Measurements from ENCODE around the gene PPP6R2.
"Not testable (repeated sequence)": the region's sequence is repeated elsewhere in the genome, so short reads cannot be mapped to it uniquely, and the experiment has no call there.

Gene PPP6R2

GRCh38 chr22:50422961-50423815, 80.1 kb downstream of the PPP6R2 start:
- DNase-seq (ENCODE audit: low read depth in 1 of 2, low spot score in 1 of 2), result no peak

- no peak for DNase-seq (ENCODE audit: low read depth in 1 of 2, low spot score in 1 of 2)
These were observed 80.8 kb downstream of the PPP6R2 start for GRCh38 chr22:50423956-50424355.

DNA sequence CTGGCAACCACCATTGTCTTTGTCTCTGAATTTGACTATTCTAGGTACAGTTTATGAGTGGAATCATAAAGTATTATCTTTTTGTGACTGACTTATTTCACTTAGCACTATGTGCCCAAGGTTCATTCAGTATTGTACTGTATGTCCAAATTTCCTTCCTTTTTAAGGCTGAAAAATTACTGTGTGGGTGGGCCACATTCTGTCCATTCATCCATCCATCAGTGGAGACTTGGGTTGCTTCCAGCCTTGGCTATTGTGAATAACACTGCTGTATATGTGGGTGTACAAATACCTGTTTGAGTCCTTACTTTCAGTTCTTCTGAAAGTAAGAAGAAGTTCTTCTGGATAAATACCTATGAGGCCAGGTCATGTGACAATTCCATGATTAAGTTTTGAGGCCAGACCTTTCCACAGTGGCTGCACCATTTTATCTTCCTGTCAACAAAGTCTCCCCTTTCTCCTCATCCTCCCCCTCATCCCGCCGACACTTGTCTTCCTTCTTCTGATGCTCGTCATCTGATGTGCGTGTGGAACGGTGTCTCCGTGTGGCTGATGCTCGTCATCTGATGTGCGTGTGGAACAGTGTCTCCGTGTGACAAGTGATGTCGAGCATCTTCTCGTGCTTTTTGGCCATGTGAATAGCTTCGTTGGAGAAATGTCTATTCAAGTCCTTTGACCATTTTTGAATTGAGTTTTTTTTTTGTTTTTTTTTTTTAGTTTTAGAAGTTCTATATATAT, 82.2 kb downstream of the PPP6R2 start:
- no peak for DNase-seq (ENCODE audit: low read depth in 1 of 2, low spot score in 1 of 2)

DNA sequence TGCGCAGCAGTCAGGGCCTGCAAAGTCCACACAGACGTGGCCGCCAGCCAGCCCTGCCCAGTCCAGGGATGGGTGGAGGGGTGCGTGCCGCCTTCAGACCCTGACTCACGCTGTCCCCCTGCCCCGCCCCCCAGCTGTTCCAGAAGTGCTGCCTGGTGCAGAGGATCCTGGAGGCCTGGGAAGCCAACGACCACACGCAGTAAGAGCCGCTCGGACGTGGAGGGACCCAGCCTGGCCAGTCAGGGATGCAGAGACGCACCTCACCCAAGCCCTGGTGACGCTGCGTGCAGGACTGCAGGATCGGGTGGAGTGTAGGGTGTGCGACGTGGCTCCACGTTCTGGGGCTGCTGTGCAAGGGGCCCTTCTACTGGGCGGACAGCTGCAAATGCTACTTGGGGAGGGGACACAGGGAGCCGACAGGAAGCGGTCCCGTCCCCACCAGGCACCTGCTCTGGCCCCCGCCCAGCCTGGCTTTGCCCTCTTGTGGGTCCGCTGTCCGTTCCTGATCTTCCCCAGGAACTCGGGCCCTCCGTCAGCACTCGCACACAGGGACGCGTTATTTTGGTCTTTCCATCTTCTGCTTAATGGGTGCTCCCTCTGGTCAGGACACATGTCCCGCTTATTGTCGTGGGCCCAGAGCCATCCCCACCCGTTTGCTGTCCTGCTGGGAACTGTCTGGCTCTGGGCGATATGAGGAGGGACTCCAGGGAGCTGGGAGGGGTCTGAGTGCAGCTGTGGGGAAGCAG, 89.2 kb downstream of the PPP6R2 start:
- no peak for DNase-seq (ENCODE audit: low read depth in 1 of 2, low spot score in 1 of 2)

DNA sequence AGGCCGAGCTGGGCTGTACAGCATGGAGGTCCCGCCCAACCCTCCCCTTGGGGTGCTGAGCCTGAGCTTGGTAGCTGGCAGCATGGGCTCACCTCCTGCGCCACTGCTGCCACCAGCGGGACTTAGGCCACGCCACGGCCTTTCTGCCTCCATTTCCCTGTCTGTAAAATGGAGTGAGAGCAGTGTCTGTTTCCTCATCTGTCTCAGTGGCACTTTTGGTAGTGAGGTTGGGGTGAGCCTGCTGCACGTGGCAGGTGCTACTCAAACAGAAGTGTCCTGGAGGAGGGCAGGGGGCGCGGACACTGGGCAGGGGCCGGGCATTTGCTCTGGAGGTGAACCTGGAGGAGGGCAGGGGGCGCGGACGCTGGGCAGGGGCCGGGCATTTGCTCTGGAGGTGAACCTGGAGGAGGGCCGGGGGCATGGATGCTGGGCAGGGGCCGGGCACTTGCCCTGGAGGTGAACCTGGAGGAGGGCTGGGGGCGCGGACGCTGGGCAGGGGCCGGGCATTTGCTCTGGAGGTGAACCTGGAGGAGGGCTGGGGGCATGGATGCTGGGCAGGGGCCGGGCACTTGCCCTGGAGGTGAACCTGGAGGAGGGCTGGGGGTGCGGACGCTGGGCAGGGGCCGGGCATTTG, 89.9 kb downstream of the PPP6R2 start:
- not testable (repeated sequence) for DNase-seq (ENCODE audit: low read depth in 1 of 2, low spot score in 1 of 2)

DNA sequence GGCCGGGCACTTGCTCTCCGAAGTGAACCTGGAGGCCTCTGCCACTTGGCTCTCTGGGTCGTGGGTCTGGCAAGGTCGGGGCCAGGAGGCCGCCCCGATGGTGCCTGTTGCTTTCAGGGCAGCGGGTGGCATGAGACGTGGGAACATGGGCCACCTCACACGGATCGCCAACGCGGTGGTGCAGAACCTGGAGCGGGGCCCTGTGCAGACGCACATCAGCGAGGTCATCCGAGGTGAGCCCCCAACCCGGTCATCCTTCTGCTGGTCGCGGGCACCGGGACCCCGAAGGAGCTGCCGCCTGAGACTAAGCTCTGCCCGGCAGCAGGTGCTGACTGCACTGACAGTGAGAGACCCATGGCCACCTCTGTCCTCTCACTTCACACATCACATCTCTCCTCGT, 91.7 kb downstream of the PPP6R2 start:
- DNase-seq (ENCODE audit: low read depth in 1 of 2, low spot score in 1 of 2), result no peak

DNA sequence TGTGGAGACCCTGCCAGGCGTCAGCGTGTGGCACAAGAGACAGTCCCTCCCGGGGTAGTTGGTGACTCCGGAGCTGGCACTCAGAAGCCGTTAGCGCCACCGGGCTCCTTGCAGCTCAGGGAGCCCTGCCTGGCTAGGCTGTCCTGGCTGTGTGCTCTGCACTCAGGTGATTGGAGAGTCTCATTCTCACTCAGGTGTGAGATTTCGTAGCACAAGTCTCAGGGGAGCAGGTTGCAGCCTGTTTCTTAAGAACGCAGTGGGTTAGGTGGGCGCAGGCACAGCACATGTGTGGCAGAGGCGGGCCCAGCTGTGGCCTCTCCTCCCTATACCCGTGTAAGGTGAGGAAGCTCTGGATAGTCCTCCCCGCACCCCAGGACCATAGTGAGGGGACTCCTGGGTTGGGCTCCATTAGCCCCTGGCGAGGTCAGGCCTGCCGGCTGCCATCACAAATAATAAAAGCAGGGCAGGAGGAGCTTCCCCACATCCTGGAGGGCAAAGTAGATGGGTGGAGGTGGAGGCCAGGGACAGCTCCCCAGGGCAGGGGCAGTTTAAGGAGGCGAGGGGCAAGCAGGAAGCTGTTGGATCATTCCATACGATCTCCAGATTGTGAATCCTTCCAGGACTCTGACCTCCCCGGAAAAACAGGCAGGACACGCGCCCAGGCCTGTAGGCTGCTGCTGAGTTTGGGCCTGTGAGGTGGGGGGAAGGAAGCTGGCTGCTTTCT, 92.3 kb downstream of the PPP6R2 start:
- DNase-seq (ENCODE audit: low read depth in 1 of 2, low spot score in 1 of 2), result no peak

DNA sequence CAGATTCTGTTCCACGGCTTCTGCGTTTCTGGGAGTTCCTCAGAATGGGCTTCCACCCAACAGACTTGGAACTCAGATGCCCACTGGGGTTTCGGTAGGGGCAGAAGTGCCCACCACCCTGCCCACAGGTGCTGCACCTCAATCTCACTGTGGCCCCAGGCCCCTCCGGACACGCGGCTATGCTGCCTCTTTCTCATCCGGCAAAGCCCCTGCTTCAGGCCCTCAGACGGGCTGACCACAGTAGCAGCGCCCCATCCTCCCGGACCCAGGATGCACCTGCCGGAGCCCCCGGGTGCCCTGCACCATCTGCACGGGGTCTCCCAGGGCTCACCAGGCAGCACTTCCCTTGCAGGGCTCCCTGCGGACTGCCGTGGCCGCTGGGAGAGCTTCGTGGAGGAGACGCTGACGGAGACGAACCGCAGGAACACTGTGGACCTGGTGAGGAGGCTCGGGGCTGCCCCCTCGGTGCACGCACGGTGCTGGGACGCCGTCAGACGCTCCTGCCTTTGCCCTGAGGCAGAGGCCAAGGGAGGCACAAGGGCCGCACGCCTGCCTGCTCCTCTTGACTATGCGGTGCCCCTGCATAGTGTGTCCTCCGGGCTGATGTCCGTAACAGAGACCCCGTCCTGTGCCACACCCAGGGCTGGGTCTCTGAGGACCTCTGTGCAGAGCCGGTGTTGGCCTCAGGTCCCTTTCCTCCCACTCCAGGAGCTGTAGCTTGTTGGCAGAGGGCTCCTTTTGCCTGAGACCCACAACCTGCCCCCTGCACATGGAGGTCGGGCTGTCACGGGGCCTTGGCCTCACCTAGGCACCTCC, 93.1 kb downstream of the PPP6R2 start:
- DNase-seq (ENCODE audit: low read depth in 1 of 2, low spot score in 1 of 2), result no peak

DNA sequence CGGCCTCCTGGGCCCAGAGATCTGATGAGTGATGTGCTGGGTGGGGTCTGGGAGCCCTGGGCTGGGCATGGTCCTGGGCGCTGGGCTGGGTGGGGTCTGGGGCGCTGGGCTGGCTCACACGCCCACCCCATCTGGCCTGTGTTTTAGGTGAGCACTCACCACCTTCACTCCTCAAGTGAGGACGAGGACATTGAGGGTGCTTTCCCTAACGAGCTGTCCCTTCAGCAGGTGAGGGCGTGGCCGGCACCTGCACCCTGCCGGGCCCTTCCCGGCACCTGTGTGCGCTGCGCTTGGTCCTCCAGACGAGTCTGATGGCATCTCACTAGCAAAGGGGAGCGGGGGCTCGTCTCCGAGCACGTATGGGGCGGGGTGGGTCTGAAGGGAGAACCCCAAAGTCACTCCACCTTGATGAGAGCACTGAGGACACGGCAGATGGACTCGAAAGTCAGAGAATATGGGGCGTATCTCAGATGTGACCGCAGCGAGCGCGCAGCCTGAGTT, 93.8 kb downstream of the PPP6R2 start:
- DNase-seq (ENCODE audit: low read depth in 1 of 2, low spot score in 1 of 2), result no peak

DNA sequence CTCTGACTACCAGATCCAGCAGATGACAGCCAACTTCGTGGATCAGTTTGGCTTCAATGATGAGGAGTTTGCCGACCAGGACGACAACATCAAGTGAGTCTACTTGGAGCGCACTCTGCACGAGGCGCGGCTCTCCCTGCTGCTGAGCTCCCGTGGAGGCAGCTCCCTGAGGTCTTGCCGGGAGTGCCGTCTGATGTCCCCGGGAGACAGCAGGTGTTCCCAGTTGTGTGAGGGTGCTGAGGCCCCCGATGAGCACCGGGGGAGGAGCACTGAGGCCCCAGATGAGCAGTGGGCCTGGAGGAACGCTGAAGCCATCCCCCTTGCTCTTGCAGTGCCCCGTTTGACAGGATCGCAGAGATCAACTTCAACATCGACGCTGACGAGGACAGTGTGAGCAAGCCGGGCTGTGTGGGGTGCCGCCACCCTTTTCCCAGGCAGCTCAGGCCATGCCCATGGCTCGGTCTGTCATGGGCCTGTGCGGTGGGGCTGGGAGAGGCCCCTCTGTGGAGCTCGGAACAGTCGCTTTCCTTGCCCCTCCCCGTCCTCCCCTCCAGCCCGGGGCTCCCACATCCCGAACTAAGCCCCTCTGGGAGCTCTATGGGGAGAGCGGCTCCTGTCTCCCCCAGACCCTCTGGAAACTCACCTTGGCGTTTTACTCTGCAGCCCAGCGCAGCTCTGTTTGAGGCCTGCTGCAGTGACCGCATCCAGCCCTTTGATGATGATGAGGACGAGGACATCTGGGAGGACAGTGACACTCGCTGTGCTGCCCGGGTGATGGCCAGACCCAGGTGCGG, 94.6 kb downstream of the PPP6R2 start:
- DNase-seq (ENCODE audit: low read depth in 1 of 2, low spot score in 1 of 2), result no peak

GRCh38 chr22:50438305-50439275, 95.5 kb downstream of the PPP6R2 start:
- no peak for DNase-seq (ENCODE audit: low read depth in 1 of 2, low spot score in 1 of 2)

- DNase-seq (ENCODE audit: low read depth in 1 of 2, low spot score in 1 of 2), result no peak
These were observed 96.3 kb downstream of the PPP6R2 start for GRCh38 chr22:50439314-50439870.

DNA sequence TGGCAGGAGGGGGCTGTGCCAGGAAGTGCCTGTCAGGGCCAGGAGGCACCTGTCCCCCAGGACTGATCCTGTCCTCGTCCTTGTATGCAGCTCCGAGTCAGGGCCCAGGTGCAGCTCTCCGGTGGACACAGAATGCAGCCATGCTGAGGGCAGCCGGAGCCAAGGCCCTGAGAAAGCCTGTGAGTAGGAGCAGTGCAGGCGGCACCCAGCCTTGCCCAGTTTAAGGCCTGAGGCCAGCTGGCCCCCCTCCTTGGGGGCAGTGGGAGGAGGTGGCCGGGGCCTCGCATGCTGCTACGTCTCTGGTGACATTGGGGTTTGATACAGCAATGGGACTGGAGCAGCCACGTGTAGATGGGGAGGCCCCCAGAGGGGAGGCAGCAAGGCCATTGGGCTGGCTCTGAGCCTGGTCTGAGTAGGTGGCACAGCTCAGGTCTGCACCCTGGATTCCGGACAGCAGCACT, 96.8 kb downstream of the PPP6R2 start:
- DNase-seq (ENCODE audit: low read depth in 1 of 2, low spot score in 1 of 2), result no peak

DNA sequence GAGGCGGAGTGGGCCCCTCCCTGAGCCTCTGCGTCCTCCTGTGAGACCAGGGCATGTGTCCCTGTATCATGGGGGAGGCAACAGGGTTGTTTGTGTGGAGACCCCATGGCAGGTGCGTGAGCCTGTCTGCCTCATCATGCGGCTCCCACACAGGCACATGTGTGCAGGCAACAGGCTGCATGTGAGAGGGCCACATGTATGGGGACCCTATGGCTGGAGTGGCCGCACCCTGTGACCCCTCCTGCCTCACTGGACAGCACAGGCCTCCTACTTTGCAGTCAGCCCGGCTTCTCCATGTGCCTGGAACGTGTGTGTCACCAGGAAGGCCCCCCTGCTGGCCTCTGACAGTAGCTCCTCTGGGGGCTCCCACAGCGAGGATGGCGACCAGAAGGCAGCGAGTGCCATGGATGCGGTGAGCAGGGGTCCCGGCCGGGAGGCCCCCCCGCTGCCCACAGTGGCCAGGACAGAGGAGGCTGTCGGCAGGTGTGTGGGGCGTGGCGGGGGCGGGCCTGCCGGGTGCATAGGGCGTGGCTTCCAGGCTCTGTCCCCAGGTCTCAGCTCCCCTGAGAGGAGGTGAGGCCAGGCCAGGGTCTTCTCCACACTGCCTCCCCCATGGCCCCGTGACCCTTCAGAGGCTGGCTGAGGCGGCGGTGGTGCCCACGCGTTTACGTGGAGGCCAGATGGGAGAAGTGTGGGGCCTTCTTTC, 97.6 kb downstream of the PPP6R2 start:
- no peak for DNase-seq (ENCODE audit: low read depth in 1 of 2, low spot score in 1 of 2)

DNA sequence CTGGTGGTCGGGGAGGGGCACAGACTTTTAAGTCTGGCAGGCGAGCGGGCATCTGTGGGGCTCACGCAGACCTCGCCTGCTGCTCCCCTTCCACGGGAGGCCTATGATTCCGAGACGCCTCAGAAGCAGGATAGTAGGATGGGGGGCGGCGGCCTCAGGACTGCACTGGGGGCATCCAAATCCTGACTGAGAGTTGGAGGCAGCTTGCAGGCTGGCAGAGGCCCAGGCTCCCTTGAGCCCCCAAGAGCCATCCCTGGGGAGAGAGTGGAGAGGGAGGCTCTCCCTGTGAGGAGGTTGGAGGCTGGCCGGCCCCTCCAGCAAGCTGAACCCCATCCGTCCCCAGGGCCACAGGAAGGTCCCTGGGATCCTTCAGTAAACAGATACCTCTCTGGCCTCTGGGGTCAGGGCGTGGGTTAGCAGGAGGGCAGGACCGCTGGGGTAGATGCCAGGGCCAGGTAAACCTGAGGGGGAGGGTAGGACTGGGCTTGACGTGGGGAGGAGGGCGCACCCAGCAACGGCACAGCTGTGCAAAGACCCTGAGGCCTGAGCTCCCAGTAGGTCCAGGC, 98.4 kb downstream of the PPP6R2 start:
- DNase-seq (ENCODE audit: low read depth in 1 of 2, low spot score in 1 of 2), result no peak

GRCh38 chr22:50443197-50443596, 100.1 kb downstream of the PPP6R2 start:
- DNase-seq (ENCODE audit: low read depth in 1 of 2, low spot score in 1 of 2), result no peak
